ENCODE measurements around the gene KIF12. TPM values are rescaled to one million over a fixed set of nuclear protein-coding genes. Genes with fewer than 3 reads are reported as not detected.
"Not testable (repeated sequence)": the region's sequence is repeated elsewhere in the genome, so short reads cannot be mapped to it uniquely, and the experiment has no call there.

Gene KIF12
- total RNA-seq, 1 experiment from 2014 or later = 6.3 TPM

GRCh38 chr9:114130624-114131277, 31.7 kb upstream of the KIF12 start:
- intact Hi-C loops (cut with micrococcal nuclease) = no loop called here
- CTCF ChIA-PET = no interaction called here
- ATAC-seq = no peak

DNA sequence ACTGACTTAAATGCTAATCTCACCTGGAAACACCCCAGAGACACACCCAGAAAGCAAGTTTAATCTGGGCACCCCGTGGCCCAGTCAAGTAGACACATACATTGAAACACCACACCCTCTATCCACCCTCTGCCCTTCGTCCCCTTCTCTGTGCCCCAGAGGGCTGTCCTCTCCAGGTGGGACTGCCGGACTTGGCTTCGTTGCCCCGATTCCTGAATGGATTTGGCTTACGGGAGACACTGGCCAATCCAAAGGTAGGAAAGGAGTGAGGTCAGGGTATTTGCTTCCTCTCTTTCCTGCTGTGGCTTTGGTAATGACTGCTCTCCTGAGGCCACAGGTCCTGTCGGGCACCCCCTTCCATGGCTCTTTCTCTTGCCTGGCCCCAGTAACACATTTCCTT, 31.0 kb upstream of the KIF12 start:
- Histone ChIP-seq H3K79me2 (ENCODE audit: low read length) (no peaks in the 10 kb centered on the region), H3K4me3 (ENCODE audit: low read length) (no peak overlapping the region), H2AFZ (ENCODE audit: low read length) (no peak overlapping the region), H3K36me3 (ENCODE audit: low read depth, low read length) (no peaks in the 10 kb centered on the region), H3K9ac (ENCODE audit: low read length) (no peak overlapping the region), H3K9me3 (ENCODE audit: low read length) (no peaks in the 10 kb centered on the region), H3F3A (ENCODE audit: low read length, unreplicated experiment) (no peaks in the 10 kb centered on the region), H3K4me2 (ENCODE audit: low read length) (no peak overlapping the region), H3K27me3 (ENCODE audit: low read length) (0 out of 2 replicates have a peak, but pooled peaks cover 4% of the 10 kb centered on the region), H3K27ac (ENCODE audit: low read length) (no peak overlapping the region), H3K4me1 (ENCODE audit: insufficient read depth, low read length) (no peaks in the 10 kb centered on the region), H4K20me1 (ENCODE audit: low read length) (no peaks in the 10 kb centered on the region), H3K9me2 (replicated peaks; ENCODE audit: low read length) (no peaks in the 10 kb centered on the region)
- ATAC-seq (no peak), DNase-seq (no peak)
- no TSS peak for BruUV-seq (replicated peaks)
- TF ChIP-seq EZH2 (IDR thresholded peaks at IDR 0.05; ENCODE audit: low read length, unreplicated experiment) = no peak
- no peak for TF ChIP-seq EZH2phosphoT487 (IDR thresholded peaks at IDR 0.05; ENCODE audit: borderline replicate concordance, low read length)
- TF ChIP-seq CTCF (conservative IDR thresholded peaks at IDR 0.05; ENCODE audit: low read depth, low read length) = no peak
- ChIA-PET CTCF (no interaction called here), POLR2A (ENCODE audit: unreplicated experiment) (no interaction called here)
- intact Hi-C loops (cut with micrococcal nuclease) = no loop called here

More at GRCh38 chr9:114130624-114131277, 31.7 kb upstream of the KIF12 start:
- H3K79me2 ChIP-seq (ENCODE audit: low read length) = no peaks in the 10 kb centered on the region
- no peaks in the 10 kb centered on the region for H3K9me3 ChIP-seq (ENCODE audit: low read length)
- no peak overlapping the region for H2AFZ ChIP-seq (ENCODE audit: low read length)
- no peaks in the 10 kb centered on the region for H3K36me3 ChIP-seq (ENCODE audit: low read depth, low read length)
- no peaks in the 10 kb centered on the region for H4K20me1 ChIP-seq (ENCODE audit: low read length)
- no peak overlapping the region for H3K4me3 ChIP-seq (ENCODE audit: low read length)
- no TSS peak for BruUV-seq (replicated peaks)
- no peak for DNase-seq
- H3K27ac ChIP-seq (ENCODE audit: low read length) = no peak overlapping the region
- 0 out of 2 replicates have a peak, but pooled peaks cover 4% of the 10 kb centered on the region for H3K27me3 ChIP-seq (ENCODE audit: low read length)
- H3F3A ChIP-seq (ENCODE audit: low read length, unreplicated experiment) = no peaks in the 10 kb centered on the region
- TF ChIP-seq EZH2phosphoT487 (IDR thresholded peaks at IDR 0.05; ENCODE audit: borderline replicate concordance, low read length) (no peak), CTCF (conservative IDR thresholded peaks at IDR 0.05; ENCODE audit: low read depth, low read length) (no peak), EZH2 (IDR thresholded peaks at IDR 0.05; ENCODE audit: low read length, unreplicated experiment) (no peak)
- H3K4me2 ChIP-seq (ENCODE audit: low read length) = no peak overlapping the region
- POLR2A ChIA-PET (ENCODE audit: unreplicated experiment) = no interaction called here
- H3K9me2 ChIP-seq (replicated peaks; ENCODE audit: low read length) = no peaks in the 10 kb centered on the region
- no peaks in the 10 kb centered on the region for H3K4me1 ChIP-seq (ENCODE audit: insufficient read depth, low read length)
- no peak overlapping the region for H3K9ac ChIP-seq (ENCODE audit: low read length)

GRCh38 chr9:114128759-114129158, 29.7 kb upstream of the KIF12 start:
- ATAC-seq; H3K9me2 ChIP-seq (replicated peaks; ENCODE audit: low read length); H3K27me3 ChIP-seq (ENCODE audit: low read length); H2AFZ ChIP-seq (ENCODE audit: low read length); H4K20me1 ChIP-seq (ENCODE audit: low read length); BruUV-seq (replicated peaks); POLR2A ChIA-PET (ENCODE audit: unreplicated experiment); H3K4me2 ChIP-seq (ENCODE audit: low read length); H3K36me3 ChIP-seq (ENCODE audit: low read depth, low read length); H3K9me3 ChIP-seq (ENCODE audit: low read length); H3K4me3 ChIP-seq (ENCODE audit: low read length); CTCF ChIA-PET; H3K4me1 ChIP-seq (ENCODE audit: insufficient read depth, low read length); H3F3A ChIP-seq (ENCODE audit: low read length, unreplicated experiment); DNase-seq; H3K27ac ChIP-seq (ENCODE audit: low read length); intact Hi-C loops (cut with micrococcal nuclease); H3K9ac ChIP-seq (ENCODE audit: low read length); H3K79me2 ChIP-seq (ENCODE audit: low read length): not testable (repeated sequence)

Measured in PC-3 (cell line).